DOHH2 (cell line): Measurements from ENCODE around the gene SULT4A1.

Experiments
- H3F3A ChIP-seq: fragments of 200-600 bp; sonication (generic), shearing (Covaris generic); 2 replicates; pipeline ENCODE4 v1.6.0; 2016; ENCODE audit warnings: antibody characterized with exemption, mild to moderate bottlenecking; ENCODE audit not compliant: control insufficient read depth, insufficient read depth
- H3K27ac ChIP-seq: fragments of 200-600 bp; sonication (generic); 2 replicates; pipeline ENCODE4 v1.5.1; 2014; ENCODE audit warnings: low read depth, mild to moderate bottlenecking, low read length, moderate library complexity
- H3K27me3 ChIP-seq: fragments of 200-600 bp; sonication (generic); 2 replicates; pipeline ENCODE4 v1.6.1; 2014; ENCODE audit warnings: mild to moderate bottlenecking, low read length, mixed read lengths; ENCODE audit not compliant: control insufficient read depth
- H3K36me3 ChIP-seq: fragments of 200-600 bp; sonication (generic); 2 replicates; pipeline ENCODE4 v1.6.1; 2014; ENCODE audit warnings: mild to moderate bottlenecking, low read length, moderate library complexity, mixed read lengths; ENCODE audit not compliant: control insufficient read depth
- H3K4me1 ChIP-seq: fragments of 200-600 bp; sonication (generic); 2 replicates; pipeline ENCODE4 v1.6.1; 2014; ENCODE audit warnings: mild to moderate bottlenecking, low read length, mixed read lengths; ENCODE audit not compliant: control insufficient read depth
- H3K4me2 ChIP-seq: fragments of 200-600 bp; sonication (generic); 2 replicates; pipeline ENCODE4 v1.6.0; 2014; ENCODE audit warnings: mild to moderate bottlenecking, low read length, moderate library complexity
- H3K4me3 ChIP-seq: fragments of 200-600 bp; sonication (generic); 2 replicates; pipeline ENCODE4 v1.5.1; 2014; ENCODE audit warnings: mild to moderate bottlenecking, low read length, mixed read lengths
- H3K79me2 ChIP-seq: fragments of 200-600 bp; sonication (generic); 2 replicates; pipeline ENCODE4 v1.6.1; 2014; ENCODE audit warnings: mild to moderate bottlenecking, low read length, mixed read lengths; ENCODE audit not compliant: control insufficient read depth
- H3K9me2 ChIP-seq: fragments of 200-600 bp; sonication (generic); replicated peaks from 2 replicates; pipeline ENCODE4 v1.6.1; 2014; ENCODE audit warnings: mild to moderate bottlenecking, low read length, mixed read lengths; ENCODE audit not compliant: control insufficient read depth
- H3K9me3 ChIP-seq: fragments of 200-600 bp; sonication (generic); 2 replicates; pipeline ENCODE4 v1.6.1; 2014; ENCODE audit warnings: antibody characterized with exemption, low read length, mixed read lengths; ENCODE audit not compliant: control insufficient read depth, insufficient read depth
- H4K20me1 ChIP-seq: fragments of 200-600 bp; sonication (generic); 2 replicates; pipeline ENCODE4 v1.6.0; 2014; ENCODE audit warnings: low read depth, mild to moderate bottlenecking, antibody characterized with exemption, low read length, moderate library complexity; ENCODE audit not compliant: control insufficient read depth, insufficient read depth
- CTCF ChIP-seq: fragments of 200-600 bp; sonication (generic); IDR thresholded peaks from one replicate; pipeline ENCODE4 v1.5.1; 2014; ENCODE audit warnings: antibody characterized with exemption, mild to moderate bottlenecking, low read depth, low read length; ENCODE audit not compliant: poor library complexity, severe bottlenecking
- EZH2phosphoT487 ChIP-seq: fragments of 200-600 bp; sonication (generic); IDR thresholded peaks from 2 replicates; pipeline ENCODE4 v1.6.1; 2017; ENCODE audit warnings: borderline replicate concordance, mild to moderate bottlenecking, antibody characterized with exemption, low read length, moderate library complexity, mixed read lengths

The SULT4A1 gene

GRCh38 chr22:43832393-43833265 lies 29.7 kb downstream of the SULT4A1 start:
- TF ChIP-seq EZH2phosphoT487 (no peak), CTCF (no peak)
- Histone ChIP-seq H3K4me3 (no peak overlapping the region), H3F3A (no peaks in the 10 kb centered on the region), H3K27me3 (no peaks in the 10 kb centered on the region), H3K4me2 (no peak overlapping the region), H3K9me3 (no peaks in the 10 kb centered on the region), H3K36me3 (no peaks in the 10 kb centered on the region), H3K4me1 (no peaks in the 10 kb centered on the region), H3K79me2 (no peaks in the 10 kb centered on the region), H3K9me2 (no peaks in the 10 kb centered on the region), H4K20me1 (no peaks in the 10 kb centered on the region), H3K27ac (no peak overlapping the region)

- no peaks in the 10 kb centered on the region for H3K9me3 ChIP-seq
- H3K79me2 ChIP-seq: no peaks in the 10 kb centered on the region
- no peaks in the 10 kb centered on the region for H3K4me1 ChIP-seq
- no peak overlapping the region for H3K4me2 ChIP-seq
- H4K20me1 ChIP-seq: no peaks in the 10 kb centered on the region
- H3K36me3 ChIP-seq: no peaks in the 10 kb centered on the region
- no peaks in the 10 kb centered on the region for H3K9me2 ChIP-seq
- no peak overlapping the region for H3K4me3 ChIP-seq
- no peaks in the 10 kb centered on the region for H3K27me3 ChIP-seq
- no peak overlapping the region for H3K27ac ChIP-seq
- H3F3A ChIP-seq: no peaks in the 10 kb centered on the region
- TF ChIP-seq CTCF (no peak), EZH2phosphoT487 (no peak)
These were observed 30.5 kb downstream of the SULT4A1 start for GRCh38 chr22:43831561-43832392.

GRCh38 chr22:43830931-43831560 lies 31.3 kb downstream of the SULT4A1 start:
- no peaks in the 10 kb centered on the region for H3K36me3 ChIP-seq

More at GRCh38 chr22:43830931-43831560, 31.3 kb downstream of the SULT4A1 start:
- no peaks in the 10 kb centered on the region for H3K9me3 ChIP-seq
- H3K79me2 ChIP-seq: no peaks in the 10 kb centered on the region
- H3F3A ChIP-seq: no peaks in the 10 kb centered on the region
- H3K27me3 ChIP-seq: no peaks in the 10 kb centered on the region
- no peaks in the 10 kb centered on the region for H4K20me1 ChIP-seq
- no peak for TF ChIP-seq CTCF
- no peak for TF ChIP-seq EZH2phosphoT487
- H3K4me2 ChIP-seq: no peak overlapping the region
- no peak overlapping the region for H3K27ac ChIP-seq
- no peaks in the 10 kb centered on the region for H3K4me1 ChIP-seq
- H3K4me3 ChIP-seq: no peak overlapping the region
- H3K9me2 ChIP-seq: no peaks in the 10 kb centered on the region
